Panc1 (cell line): ENCODE measurements around the gene SBF1.

Experiments
- CTCF ChIP-seq: fragments of 450-650 bp; IDR thresholded peaks from 2 replicates; pipeline ENCODE4 v1.5.1; 2017; ENCODE audit warnings: mild to moderate bottlenecking
- REST ChIP-seq, 2 experiments: IDR thresholded peaks; 2 replicates each; pipeline ENCODE4 v1.6.1; 2011 to 2012; ENCODE audit warnings: low read depth in 2 of 2, control low read depth in 1 of 2, low read length in 1 of 2, mild to moderate bottlenecking in 1 of 2, moderate library complexity in 1 of 2; ENCODE audit not compliant: insufficient read depth in 1 of 2
- SIN3A ChIP-seq: IDR thresholded peaks from 2 replicates; pipeline ENCODE4 v1.6.1; 2012; ENCODE audit warnings: low read depth, mild to moderate bottlenecking, low read length, moderate library complexity, borderline replicate concordance; ENCODE audit not compliant: insufficient read depth

GRCh38 chr22:50522806-50523438, 48.1 kb upstream of the SBF1 start:
- TF ChIP-seq CTCF = no peak
- no peak for TF ChIP-seq SIN3A
- TF ChIP-seq REST (IDR thresholded peaks at IDR 0.05; ENCODE audit: insufficient read depth in 1 of 2, low read depth in 2 of 2, low read length in 1 of 2) = no peak
